Progenitor cell of endocrine pancreas (in vitro differentiated cells): Measurements from ENCODE around the gene PGA3. TPM values are rescaled to one million over a fixed set of nuclear protein-coding genes. Genes with fewer than 3 reads are reported as not detected.
"Not testable (repeated sequence)": the region's sequence is repeated elsewhere in the genome, so short reads cannot be mapped to it uniquely, and the experiment has no call there.

Experiments used
- DNase-seq: peaks from one replicate; pipeline ENCODE4 v3.0.0; 2021; ENCODE audit warnings: low spot score; ENCODE audit not compliant: unreplicated experiment
- H3K27ac Mint-ChIP-seq: 2 replicates; pipeline ENCODE4 v1.8.0; 2021; ENCODE audit warnings: mild to moderate bottlenecking, moderate library complexity, mixed read lengths
- H3K27me3 Mint-ChIP-seq: 2 replicates; pipeline ENCODE4 v1.8.0; 2021; ENCODE audit warnings: mixed read lengths
- H3K36me3 Mint-ChIP-seq: 2 replicates; pipeline ENCODE4 v1.8.0; 2022; ENCODE audit warnings: mixed read lengths; ENCODE audit not compliant: insufficient read depth
- H3K4me1 Mint-ChIP-seq: 2 replicates; pipeline ENCODE4 v1.8.0; 2021; ENCODE audit warnings: low read depth, mixed read lengths
- H3K4me3 Mint-ChIP-seq: 2 replicates; pipeline ENCODE4 v1.8.0; 2021; ENCODE audit warnings: low read depth, mild to moderate bottlenecking, moderate library complexity, mixed read lengths
- H3K9me3 Mint-ChIP-seq: 2 replicates; pipeline ENCODE4 v1.8.0; 2021; ENCODE audit warnings: low read depth, mixed read lengths
- total RNA-seq: library from RNA; stranded (reverse); gene quantifications from 2 replicates; pipeline ENCODE4 v1.2.1, GENCODE V29; 2021

Gene PGA3
- total RNA-seq, 1 donor from 2014 or later = not detected

- H3K36me3 Mint-ChIP-seq, H3K27ac Mint-ChIP-seq, H3K27me3 Mint-ChIP-seq, DNase-seq, H3K9me3 Mint-ChIP-seq, H3K4me3 Mint-ChIP-seq, H3K4me1 Mint-ChIP-seq: not testable (repeated sequence)
Measured at GRCh38 chr11:61222047-61222446, 18.7 kb downstream of the PGA3 start, which contains the start of gene PGA4. PGA4 (plus strand) TSS chr11:61222347; CDS start chr11:61222401, 54 bp downstream.

GRCh38 chr11:61222692-61223091, 19.4 kb downstream of the PGA3 start:
- not testable (repeated sequence) for H3K4me1 Mint-ChIP-seq

GRCh38 chr11:61226457-61227137, 23.3 kb downstream of the PGA3 start:
- not testable (repeated sequence) for H3K4me1 Mint-ChIP-seq, H3K4me3 Mint-ChIP-seq, H3K27me3 Mint-ChIP-seq, H3K9me3 Mint-ChIP-seq, H3K36me3 Mint-ChIP-seq, H3K27ac Mint-ChIP-seq, DNase-seq

More at GRCh38 chr11:61222692-61223091, 19.4 kb downstream of the PGA3 start:
- not testable (repeated sequence) for H3K27me3 Mint-ChIP-seq, H3K27ac Mint-ChIP-seq, DNase-seq, H3K9me3 Mint-ChIP-seq, H3K4me3 Mint-ChIP-seq, H3K36me3 Mint-ChIP-seq

GRCh38 chr11:61229458-61229857, 26.1 kb downstream of the PGA3 start:
- H3K4me3 Mint-ChIP-seq, H3K36me3 Mint-ChIP-seq, DNase-seq, H3K9me3 Mint-ChIP-seq, H3K4me1 Mint-ChIP-seq, H3K27ac Mint-ChIP-seq, H3K27me3 Mint-ChIP-seq: not testable (repeated sequence)

GRCh38 chr11:61231033-61231432, 27.7 kb downstream of the PGA3 start:
- DNase-seq, H3K4me3 Mint-ChIP-seq, H3K36me3 Mint-ChIP-seq, H3K4me1 Mint-ChIP-seq, H3K27me3 Mint-ChIP-seq, H3K27ac Mint-ChIP-seq, H3K9me3 Mint-ChIP-seq: not testable (repeated sequence)

- not testable (repeated sequence) for H3K27ac Mint-ChIP-seq, H3K9me3 Mint-ChIP-seq, H3K4me3 Mint-ChIP-seq, H3K36me3 Mint-ChIP-seq, DNase-seq, H3K27me3 Mint-ChIP-seq, H3K4me1 Mint-ChIP-seq
Measured at GRCh38 chr11:61231585-61231984, 28.3 kb downstream of the PGA3 start.

GRCh38 chr11:61232548-61233145, 29.3 kb downstream of the PGA3 start:
- H3K27me3 Mint-ChIP-seq, H3K27ac Mint-ChIP-seq, H3K4me1 Mint-ChIP-seq, DNase-seq, H3K36me3 Mint-ChIP-seq, H3K9me3 Mint-ChIP-seq, H3K4me3 Mint-ChIP-seq: not testable (repeated sequence)

GRCh38 chr11:61237130-61237529, 33.8 kb downstream of the PGA3 start:
- not testable (repeated sequence) for H3K4me1 Mint-ChIP-seq, H3K27me3 Mint-ChIP-seq

GRCh38 chr11:61240288-61240687, 37.0 kb downstream of the PGA3 start:
- H3K4me1 Mint-ChIP-seq, H3K27me3 Mint-ChIP-seq, H3K4me3 Mint-ChIP-seq, H3K9me3 Mint-ChIP-seq, DNase-seq, H3K27ac Mint-ChIP-seq, H3K36me3 Mint-ChIP-seq: not testable (repeated sequence)

More at GRCh38 chr11:61237130-61237529, 33.8 kb downstream of the PGA3 start:
- H3K9me3 Mint-ChIP-seq, H3K36me3 Mint-ChIP-seq, H3K4me3 Mint-ChIP-seq, H3K27ac Mint-ChIP-seq, DNase-seq: not testable (repeated sequence)

- not testable (repeated sequence) for DNase-seq, H3K4me3 Mint-ChIP-seq, H3K36me3 Mint-ChIP-seq, H3K9me3 Mint-ChIP-seq, H3K27ac Mint-ChIP-seq, H3K27me3 Mint-ChIP-seq, H3K4me1 Mint-ChIP-seq
Measured at GRCh38 chr11:61240875-61241274, 37.6 kb downstream of the PGA3 start, which contains the start of gene PGA5. PGA5 (plus strand) TSS chr11:61241175; CDS start chr11:61241227, 52 bp downstream.

- not testable (repeated sequence) for H3K9me3 Mint-ChIP-seq, H3K36me3 Mint-ChIP-seq, H3K27ac Mint-ChIP-seq, H3K4me1 Mint-ChIP-seq, DNase-seq, H3K27me3 Mint-ChIP-seq, H3K4me3 Mint-ChIP-seq
Measured at GRCh38 chr11:61241526-61241925, 38.2 kb downstream of the PGA3 start.

- DNase-seq, H3K9me3 Mint-ChIP-seq, H3K27me3 Mint-ChIP-seq, H3K4me1 Mint-ChIP-seq, H3K4me3 Mint-ChIP-seq, H3K27ac Mint-ChIP-seq, H3K36me3 Mint-ChIP-seq: not testable (repeated sequence)
Measured at GRCh38 chr11:61245284-61245964, 42.1 kb downstream of the PGA3 start.

GRCh38 chr11:61248071-61248470, 44.8 kb downstream of the PGA3 start:
- not testable (repeated sequence) for H3K4me1 Mint-ChIP-seq, DNase-seq, H3K27ac Mint-ChIP-seq, H3K9me3 Mint-ChIP-seq, H3K36me3 Mint-ChIP-seq, H3K27me3 Mint-ChIP-seq, H3K4me3 Mint-ChIP-seq
